H1 (cell line): ENCODE measurements around the gene MPPE1. TPM values are rescaled to one million over a fixed set of nuclear protein-coding genes. Genes with fewer than 3 reads are reported as not detected.

Experiments
- CTCF ChIA-PET: fragments of 300-600 bp; sonication (Branson Sonifier 250); formaldehyde crosslinking; loops from one replicate; lab custom pipeline; 2021; ENCODE audit not compliant: partially characterized antibody; lab: Charles Lee
- POLR2A ChIA-PET: fragments of 300-600 bp; sonication (Branson Sonifier 250); formaldehyde crosslinking; loops from one replicate; lab custom pipeline; 2021; ENCODE audit warnings: inconsistent platforms; ENCODE audit not compliant: partially characterized antibody; lab: Charles Lee
- DNase-seq, 2 experiments: peaks; one replicate each; pipeline versions ENCODE4 v3.0.0 to v3.0.0-alpha.2; 2010 to 2022; ENCODE audit warnings: low spot score in 2 of 2, low read depth in 1 of 2, mixed read lengths in 1 of 2
- FAIRE-seq: peaks from 2 replicates; lab custom pipeline; 2011; peaks lifted over from hg19 to GRCh38; lab: Jason Lieb, UNC
- H2AFZ ChIP-seq: 2 replicates; pipeline ENCODE4 v1.8.1; 2012; ENCODE audit warnings: low read length, inconsistent platforms
- H2AK5ac ChIP-seq: 2 replicates; pipeline ENCODE4 v1.6.1; 2013; ENCODE audit warnings: low read depth, low read length
- H2BK120ac ChIP-seq: replicated peaks from 2 replicates; pipeline ENCODE3; 2013; ENCODE audit warnings: low read depth, low read length, inconsistent platforms
- H2BK12ac ChIP-seq: 2 replicates; pipeline ENCODE4 v1.6.1; 2013; ENCODE audit warnings: low read depth, low read length
- H2BK15ac ChIP-seq: 2 replicates; pipeline ENCODE4 v1.6.1; 2013; ENCODE audit warnings: low read length
- H2BK20ac ChIP-seq: 2 replicates; pipeline ENCODE4 v1.6.1; 2013; ENCODE audit warnings: low read length
- H2BK5ac ChIP-seq: 2 replicates; pipeline ENCODE4 v1.6.1; 2013; ENCODE audit warnings: low read depth, low read length
- H3K14ac ChIP-seq: 2 replicates; pipeline ENCODE4 v1.6.1; 2013; ENCODE audit warnings: inconsistent platforms; ENCODE audit not compliant: insufficient read length
- H3K18ac ChIP-seq: 2 replicates; pipeline ENCODE4 v1.6.1; 2013; ENCODE audit warnings: low read length; ENCODE audit errors: extremely low read depth
- H3K23ac ChIP-seq: 2 replicates; pipeline ENCODE4 v1.6.1; 2013; ENCODE audit warnings: inconsistent platforms; ENCODE audit not compliant: insufficient read length
- H3K23me2 ChIP-seq: 2 replicates; pipeline ENCODE4 v1.6.1; 2013; ENCODE audit warnings: low read depth, low read length
- H3K27ac ChIP-seq: 2 replicates; pipeline ENCODE4 v1.6.1; 2011; ENCODE audit warnings: low read depth, low read length, inconsistent platforms
- H3K27me3 ChIP-seq, 4 experiments: replicated peaks in 1 of 4; 1 replicate in 1 of 4; 2 replicates in 3 of 4; pipeline versions ENCODE4 v1.6.1 to v1.8.1; 2011 to 2013; ENCODE audit warnings: low read length in 3 of 4, mild to moderate bottlenecking in 3 of 4, inconsistent platforms in 2 of 4, mixed read lengths in 2 of 4, moderate library complexity in 1 of 4; ENCODE audit not compliant: control insufficient read depth in 3 of 4, insufficient read depth in 3 of 4; ENCODE audit errors: extremely low read depth in 1 of 4
- H3K36me3 ChIP-seq, 4 experiments: 2 replicates each; pipeline versions ENCODE4 v1.6.1 to v1.8.1; 2011 to 2013; ENCODE audit warnings: mild to moderate bottlenecking in 4 of 4, low read length in 3 of 4, moderate library complexity in 2 of 4, control low read depth in 1 of 4, inconsistent platforms in 1 of 4; ENCODE audit not compliant: insufficient read depth in 4 of 4, control insufficient read depth in 2 of 4
- H3K4ac ChIP-seq: replicated peaks from 2 replicates; pipeline ENCODE3; 2013; ENCODE audit warnings: low read length, low read depth, mixed read lengths, inconsistent platforms; ENCODE audit not compliant: insufficient read length
- H3K4me1 ChIP-seq, 4 experiments: replicated peaks in 1 of 4; 1 replicate in 1 of 4; 2 replicates in 3 of 4; pipeline versions ENCODE4 v1.6.1 to v1.8.1; 2011 to 2013; ENCODE audit warnings: low read length in 3 of 4, inconsistent platforms in 2 of 4, mixed read lengths in 1 of 4; ENCODE audit not compliant: insufficient read depth in 4 of 4, control insufficient read depth in 3 of 4
- H3K4me2 ChIP-seq, 2 experiments: 2 replicates each; pipeline versions ENCODE4 v1.6.1 to v1.8.1; 2011 to 2013; ENCODE audit warnings: low read depth in 2 of 2, low read length in 2 of 2, control low read depth in 1 of 2, inconsistent platforms in 1 of 2, mild to moderate bottlenecking in 1 of 2; ENCODE audit not compliant: insufficient read depth in 1 of 2
- H3K4me3 ChIP-seq, 4 experiments: fragments of 200-600, 300-600 bp in 1 of 4; sonication (generic), shearing (Covaris generic), sonication (Bioruptor Twin) in 1 of 4; 2 replicates each; pipeline versions ENCODE4 v1.5.1 to v1.8.1; 2011 to 2016; ENCODE audit warnings: low read length in 4 of 4, low read depth in 3 of 4, control low read depth in 2 of 4, inconsistent platforms in 2 of 4, mild to moderate bottlenecking in 2 of 4, mixed read lengths in 1 of 4, moderate library complexity in 1 of 4; ENCODE audit not compliant: insufficient read depth in 2 of 4; ENCODE audit errors: extremely low read depth in 1 of 4
- H3K56ac ChIP-seq: replicated peaks from 2 replicates; pipeline ENCODE3; 2013; ENCODE audit warnings: low read depth, mild to moderate bottlenecking, mixed read lengths, low read length, inconsistent platforms; ENCODE audit not compliant: insufficient read length
- H3K79me1 ChIP-seq: 2 replicates; pipeline ENCODE4 v1.6.1; 2013; ENCODE audit warnings: low read depth, low read length, control low read depth
- H3K79me2 ChIP-seq, 2 experiments: 2 replicates each; pipeline versions ENCODE4 v1.6.1 to v1.8.1; 2012 to 2013; ENCODE audit warnings: low read length in 2 of 2, mild to moderate bottlenecking in 2 of 2, inconsistent platforms in 1 of 2; ENCODE audit not compliant: insufficient read depth in 2 of 2, control insufficient read depth in 1 of 2
- H3K9ac ChIP-seq, 4 experiments: replicated peaks in 1 of 4; 1 replicate in 1 of 4; 2 replicates in 3 of 4; pipeline versions ENCODE4 v1.6.1 to v1.8.1; 2011 to 2013; ENCODE audit warnings: low read depth in 3 of 4, low read length in 3 of 4, control low read depth in 2 of 4, mild to moderate bottlenecking in 2 of 4, moderate library complexity in 2 of 4, inconsistent platforms in 1 of 4; ENCODE audit errors: extremely low read depth in 1 of 4
- H3K9me3 ChIP-seq, 2 experiments: 2 replicates each; pipeline versions ENCODE4 v1.6.1 to v1.8.1; 2012 to 2013; ENCODE audit warnings: mild to moderate bottlenecking in 2 of 2, moderate library complexity in 2 of 2, control low read depth in 1 of 2, inconsistent platforms in 1 of 2, low read depth in 1 of 2, low read length in 1 of 2, mixed read lengths in 1 of 2; ENCODE audit not compliant: insufficient read depth in 2 of 2
- H4K20me1 ChIP-seq, 2 experiments: replicated peaks in 1 of 2; 2 replicates each; pipeline versions ENCODE3 to v1.8.1; 2011 to 2013; ENCODE audit warnings: inconsistent platforms in 2 of 2, low read length in 2 of 2, mild to moderate bottlenecking in 1 of 2; ENCODE audit not compliant: insufficient read depth in 2 of 2, control insufficient read depth in 1 of 2
- H4K5ac ChIP-seq: 2 replicates; pipeline ENCODE4 v1.6.1; 2013; ENCODE audit warnings: low read length, low read depth, mixed read lengths, inconsistent platforms; ENCODE audit not compliant: insufficient read length
- H4K8ac ChIP-seq: 2 replicates; pipeline ENCODE4 v1.8.0; 2013; ENCODE audit warnings: mild to moderate bottlenecking, moderate library complexity, low read length, inconsistent platforms; ENCODE audit not compliant: insufficient read depth; ENCODE audit errors: extremely low read depth
- H4K91ac ChIP-seq: replicated peaks from 2 replicates; pipeline ENCODE3; 2013; ENCODE audit warnings: low read length, mixed read lengths, inconsistent platforms; ENCODE audit not compliant: insufficient read length
- CEBPB ChIP-seq: IDR thresholded peaks from 2 replicates; pipeline ENCODE4 v1.6.1; 2012; ENCODE audit warnings: low read depth, low read length
- CTBP2 ChIP-seq: IDR thresholded peaks from 2 replicates; pipeline ENCODE4 v1.7.0; 2011; ENCODE audit warnings: borderline replicate concordance, mild to moderate bottlenecking, moderate library complexity, mixed read lengths, low read length; ENCODE audit not compliant: insufficient read depth, insufficient read length
- WGBS, 2 experiments: shearing (Covaris generic) in 1 of 2; methylation state at CpG; one replicate each; pipeline versions ENCODE4 v1.1.6 to v1.1.7; 2013 to 2015; ENCODE audit warnings: low lambda C conversion rate in 2 of 2, mixed read lengths in 2 of 2, inconsistent platforms in 1 of 2, low coverage in 1 of 2, missing lambda C conversion rate in 1 of 2; ENCODE audit not compliant: insufficient replicate concordance in 2 of 2, insufficient coverage in 1 of 2, insufficient read length in 1 of 2; ENCODE audit errors: extremely low coverage in 1 of 2, missing lambda C conversion rate in 1 of 2; 5-methylcytosine and 5-hydroxymethylcytosine counted together
- polyA plus RNA-seq, 7 experiments: library from polyadenylated mRNA; depleted of rRNA in 3 of 7; stranded (reverse) in 5 of 7; unstranded in 2 of 7; fragments of >200 nt in 5 of 7; fragments of 200-250 nt in 2 of 7; gene quantifications; 1 replicate in 5 of 7; 2 replicates in 1 of 7; 4 replicates in 1 of 7; pipeline versions ENCODE4 v1.2.1 to v1.2.3, GENCODE V29; 2011 to 2013; ENCODE audit warnings: missing spikeins in 2 of 7, mixed read lengths in 2 of 7
- total RNA-seq: library from RNA; stranded (reverse); fragmentation: NEBNext Ultra II Directional; extraction: Animal tissue kit (Norgen Biotek cat#: 25700); gene quantifications from 2 replicates; pipeline ENCODE4 v1.2.1, GENCODE V29; 2021

The MPPE1 gene
- total and polyA plus RNA-seq, 2 of the 8 experiments (the other 6 are each of a cell fraction or from before 2014, with no cell fraction given), result 13.7 to 20.9 TPM

GRCh38 chr18:11948852-11949523, 40.9 kb upstream of the MPPE1 start:
- H2AFZ ChIP-seq, result peak overlapping the region; percentile 49; the same call in 1 of the 2 replicates
- no peak overlapping the region for H3K9ac ChIP-seq
- no peak overlapping the region for H2BK12ac ChIP-seq
- H2AK5ac ChIP-seq, result no peak overlapping the region
- no peak overlapping the region for H4K5ac ChIP-seq
- peak overlapping the region; percentile 28 for H2BK120ac ChIP-seq
- ChIA-PET POLR2A (interaction anchor here (0.6 to 5.7 kb wide), 4 partner anchors 24 to 90 kb away, joined by 3 to 29 read pairs (median 12); partner anchors contain the start of gene IMPA2), CTCF (interaction anchor here (0.8 to 22.3 kb wide), 5 partner anchors 13 to 294 kb away, joined by 3 to 471 read pairs (median 8); no protein-coding TSS in a partner anchor)
- no peak overlapping the region for H2BK15ac ChIP-seq
- no peaks in the 10 kb centered on the region for H3K79me1 ChIP-seq
- H3K4ac ChIP-seq, result no peak overlapping the region
- H3K18ac ChIP-seq, result no peak overlapping the region; the same call in 1 of the 2 replicates
- H2BK20ac ChIP-seq, result no peak overlapping the region
- H3K27ac ChIP-seq, result no peak overlapping the region
- 65% methylated on average over 6 of the region's 6 CpGs; no CpG with 5 or more reads in 1 of the 2 experiments for WGBS, 2 experiments
- H4K20me1 ChIP-seq, result no peaks in the 10 kb centered on the region
- DNase-seq (no peak), FAIRE-seq (no peak)
- no peaks in the 10 kb centered on the region for H3K36me3 ChIP-seq
- H3K4me3 ChIP-seq, result no peak overlapping the region
- H3K23ac ChIP-seq, result no peak overlapping the region
- peak overlapping the region; percentile 55 for H4K91ac ChIP-seq
- TF ChIP-seq CEBPB, result 0 out of 2 replicates have a peak, but pooled peaks have one; percentile 20
- no peak for TF ChIP-seq CTBP2
- H2BK5ac ChIP-seq, result no peak overlapping the region
- H3K56ac ChIP-seq, result no peak overlapping the region
- no peak overlapping the region for H4K8ac ChIP-seq
- H3K9me3 ChIP-seq, result no peaks in the 10 kb centered on the region
- H3K14ac ChIP-seq, result no peak overlapping the region
- H3K23me2 ChIP-seq, result no peaks in the 10 kb centered on the region
- peaks cover 3 to 11% (median 7%) of the 10 kb centered on the region in 4 experiments for H3K4me1 ChIP-seq
- H3K27me3 ChIP-seq, result no peaks in the 10 kb centered on the region
- peak overlapping the region in 1 of 2 experiments; percentile 21; a peak in 1 of 4 replicates for H3K4me2 ChIP-seq
- H3K79me2 ChIP-seq, result no peaks in the 10 kb centered on the region
